H9 (cell line): Measurements from ENCODE around the gene COL23A1. TPM values are rescaled to one million over a fixed set of nuclear protein-coding genes. Genes with fewer than 3 reads are reported as not detected.

Experiments used
- DNase-seq: peaks from one replicate; pipeline ENCODE4 v3.0.0-alpha.2; 2017
- H2AFZ ChIP-seq: one replicate; pipeline ENCODE4 v1.6.1; 2013; ENCODE audit warnings: mild to moderate bottlenecking, low read length, control low read depth, moderate library complexity
- H2AK5ac ChIP-seq: 2 replicates; pipeline ENCODE4 v1.6.1; 2013; ENCODE audit warnings: low read length, control low read depth, mixed read lengths; ENCODE audit not compliant: insufficient read length
- H2BK120ac ChIP-seq: one replicate; pipeline ENCODE4 v1.6.1; 2013; ENCODE audit warnings: low read depth, mild to moderate bottlenecking, low read length, control low read depth, inconsistent platforms; ENCODE audit not compliant: poor library complexity, severe bottlenecking
- H2BK12ac ChIP-seq: 2 replicates; pipeline ENCODE4 v1.6.1; 2013; ENCODE audit warnings: low read length, control low read depth, mixed read lengths, low read depth; ENCODE audit not compliant: insufficient read length
- H2BK15ac ChIP-seq: 2 replicates; pipeline ENCODE4 v1.6.1; 2013; ENCODE audit warnings: low read depth, low read length, control low read depth
- H2BK20ac ChIP-seq: one replicate; pipeline ENCODE4 v1.6.1; 2013; ENCODE audit warnings: low read depth, mild to moderate bottlenecking, low read length, control low read depth, inconsistent platforms; ENCODE audit not compliant: poor library complexity, severe bottlenecking
- H2BK5ac ChIP-seq: 2 replicates; pipeline ENCODE4 v1.6.1; 2013; ENCODE audit warnings: low read length, control low read depth, mixed read lengths; ENCODE audit not compliant: insufficient read length
- H3K14ac ChIP-seq: 2 replicates; pipeline ENCODE4 v1.6.1; 2013; ENCODE audit warnings: low read length, control low read depth; ENCODE audit not compliant: insufficient read depth
- H3K18ac ChIP-seq: 2 replicates; pipeline ENCODE4 v1.6.1; 2013; ENCODE audit warnings: low read depth, mild to moderate bottlenecking, mixed read lengths, low read length, control low read depth; ENCODE audit not compliant: insufficient read length
- H3K23ac ChIP-seq: 2 replicates; pipeline ENCODE4 v1.6.1; 2013; ENCODE audit warnings: low read length, control low read depth, mixed read lengths, low read depth; ENCODE audit not compliant: insufficient read length
- H3K23me2 ChIP-seq: 2 replicates; pipeline ENCODE4 v1.6.1; 2013; ENCODE audit warnings: low read depth, mild to moderate bottlenecking, mixed read lengths, low read length, control low read depth; ENCODE audit not compliant: insufficient read length, poor library complexity, severe bottlenecking
- H3K27ac ChIP-seq: 2 replicates; pipeline ENCODE4 v1.5.1; 2013; ENCODE audit warnings: low read length, control low read depth, mixed read lengths, low read depth; ENCODE audit not compliant: insufficient read length
- H3K27me3 ChIP-seq: 2 replicates; pipeline ENCODE4 v1.6.1; 2013; ENCODE audit warnings: low read length, control low read depth, inconsistent platforms; ENCODE audit not compliant: insufficient read depth
- H3K4ac ChIP-seq: 2 replicates; pipeline ENCODE4 v1.6.1; 2013; ENCODE audit warnings: low read depth, mild to moderate bottlenecking, control low read depth, inconsistent platforms, low read length, moderate library complexity
- H3K4me1 ChIP-seq: 2 replicates; pipeline ENCODE4 v1.6.1; 2013; ENCODE audit warnings: low read length, control low read depth, inconsistent platforms; ENCODE audit not compliant: insufficient read depth
- H3K4me2 ChIP-seq: 2 replicates; pipeline ENCODE4 v1.6.1; 2013; ENCODE audit warnings: low read length, control low read depth, mixed read lengths; ENCODE audit not compliant: insufficient read length, insufficient read depth
- H3K56ac ChIP-seq: 2 replicates; pipeline ENCODE4 v1.6.1; 2013; ENCODE audit warnings: low read depth, mild to moderate bottlenecking, mixed read lengths, low read length, control low read depth; ENCODE audit not compliant: insufficient read length
- H3K79me1 ChIP-seq: 2 replicates; pipeline ENCODE4 v1.6.1; 2013; ENCODE audit warnings: low read depth, mild to moderate bottlenecking, moderate library complexity, low read length, control low read depth, inconsistent platforms; ENCODE audit not compliant: insufficient read depth, poor library complexity, severe bottlenecking
- H3K79me2 ChIP-seq: 2 replicates; pipeline ENCODE4 v1.6.1; 2013; ENCODE audit warnings: low read length, control low read depth, inconsistent platforms; ENCODE audit not compliant: insufficient read depth
- H3K9ac ChIP-seq: 2 replicates; pipeline ENCODE4 v1.6.1; 2013; ENCODE audit warnings: low read length, control low read depth, mixed read lengths; ENCODE audit not compliant: insufficient read length; ENCODE audit errors: extremely low read depth
- H3K9me3 ChIP-seq: one replicate; pipeline ENCODE4 v1.6.1; 2013; ENCODE audit warnings: low read depth, low read length, inconsistent platforms; ENCODE audit not compliant: control insufficient read depth
- H3T11ph ChIP-seq: one replicate; pipeline ENCODE4 v1.6.1; 2013; ENCODE audit warnings: mild to moderate bottlenecking, low read length, control low read depth, inconsistent platforms
- H4K20me1 ChIP-seq: one replicate; pipeline ENCODE4 v1.6.1; 2013; ENCODE audit not compliant: control insufficient read depth, insufficient read length, insufficient read depth
- H4K5ac ChIP-seq: 2 replicates; pipeline ENCODE4 v1.6.1; 2013; ENCODE audit warnings: low read depth, mild to moderate bottlenecking, mixed read lengths, low read length, control low read depth; ENCODE audit not compliant: insufficient read length
- H4K8ac ChIP-seq: replicated peaks from 2 replicates; pipeline ENCODE4 v1.6.1; 2013; ENCODE audit warnings: low read length, control low read depth, mixed read lengths, low read depth; ENCODE audit not compliant: insufficient read length
- H4K91ac ChIP-seq: 2 replicates; pipeline ENCODE4 v1.6.1; 2013; ENCODE audit warnings: low read depth, mild to moderate bottlenecking, moderate library complexity, mixed read lengths, low read length, control low read depth; ENCODE audit not compliant: insufficient read length
- H3K27ac Mint-ChIP-seq, 3 experiments: 2 replicates in 2 of 3; 3 replicates in 1 of 3; pipeline ENCODE4 v1.8.0; 2020 to 2021; ENCODE audit warnings: mixed read lengths in 3 of 3, mild to moderate bottlenecking in 1 of 3, moderate library complexity in 1 of 3
- H3K27me3 Mint-ChIP-seq: 2 replicates; pipeline ENCODE4 v1.8.0; 2021; ENCODE audit warnings: low read depth, mild to moderate bottlenecking, moderate library complexity, mixed read lengths
- H3K36me3 Mint-ChIP-seq, 3 experiments: 2 replicates in 2 of 3; 3 replicates in 1 of 3; pipeline ENCODE4 v1.8.0; 2020 to 2021; ENCODE audit warnings: low read depth in 3 of 3, mixed read lengths in 3 of 3; ENCODE audit not compliant: insufficient read depth in 1 of 3
- H3K4me1 Mint-ChIP-seq, 2 experiments: 2 replicates each; pipeline ENCODE4 v1.8.0; 2020; ENCODE audit warnings: mixed read lengths in 2 of 2
- H3K4me3 Mint-ChIP-seq, 2 experiments: 2 replicates in 1 of 2; 3 replicates in 1 of 2; pipeline ENCODE4 v1.8.0; 2020 to 2021; ENCODE audit warnings: mild to moderate bottlenecking in 2 of 2, mixed read lengths in 2 of 2, moderate library complexity in 1 of 2
- H3K9me3 Mint-ChIP-seq, 2 experiments: 2 replicates in 1 of 2; 3 replicates in 1 of 2; pipeline ENCODE4 v1.8.0; 2020; ENCODE audit warnings: mild to moderate bottlenecking in 2 of 2, mixed read lengths in 2 of 2, moderate library complexity in 1 of 2
- CTCF ChIP-seq: fragments of 200-600 bp; sonication (generic); conservative IDR thresholded peaks from 3 replicates; pipeline ENCODE4 v1.8.0; 2021; ENCODE audit warnings: antibody characterized with exemption, mild to moderate bottlenecking
- WGBS: extraction: QIAGEN DNeasy Blood & Tissue Kit; methylation state at CpG from one replicate; pipeline ENCODE4 v1.1.7; 2013; ENCODE audit warnings: missing lambda C conversion rate, low lambda C conversion rate, mixed read lengths; ENCODE audit not compliant: insufficient read length; ENCODE audit errors: extremely low coverage; 5-methylcytosine and 5-hydroxymethylcytosine counted together
- total RNA-seq: library from RNA; stranded (reverse); gene quantifications from 2 replicates; pipeline ENCODE4 v1.2.1, GENCODE V29; 2021

COL23A1 gene
- total RNA-seq, 1 experiment from 2014 or later, result 2.6 TPM

DNA sequence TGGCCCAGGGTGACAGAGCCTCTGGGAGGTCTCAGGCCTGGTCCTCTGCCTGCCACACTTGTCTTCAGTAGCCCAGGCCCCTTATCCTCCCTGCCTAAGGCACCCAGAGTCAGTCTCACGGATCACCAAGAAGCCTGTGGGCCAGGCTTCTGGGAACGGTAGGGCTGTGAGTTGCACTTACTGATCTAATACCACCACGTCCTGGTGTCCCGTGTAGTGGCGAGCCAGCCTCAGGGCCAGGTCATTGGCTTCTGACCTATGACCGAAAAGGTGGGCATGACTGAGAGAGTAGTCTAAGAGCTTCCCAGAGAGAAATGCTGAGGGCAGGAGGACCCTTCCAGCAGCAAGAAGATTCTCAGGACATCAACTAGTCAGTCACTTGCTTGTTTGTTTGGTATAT, 365.0 kb downstream of the COL23A1 start:
- Histone ChIP-seq H3T11ph (no peak overlapping the region), H3K79me2 (no peaks in the 10 kb centered on the region), H3K4me2 (no peak overlapping the region), H2BK12ac (no peak overlapping the region), H4K8ac (no peak overlapping the region), H3K23ac (no peak overlapping the region), H2BK5ac (no peak overlapping the region), H2BK15ac (no peak overlapping the region), H3K4me1 (peaks cover 2% of the 10 kb centered on the region; the same call in 1 of the 2 replicates), H3K9me3 (no peaks in the 10 kb centered on the region), H2BK120ac (no peak overlapping the region), H3K79me1 (no peaks in the 10 kb centered on the region), H3K4ac (no peak overlapping the region), H3K27me3 (no peaks in the 10 kb centered on the region), H2BK20ac (no peak overlapping the region), H4K5ac (no peak overlapping the region), H4K91ac (no peak overlapping the region), H3K56ac (no peak overlapping the region), H3K23me2 (no peaks in the 10 kb centered on the region), H3K9ac (no peak overlapping the region), H3K18ac (no peak overlapping the region), H2AFZ (no peak overlapping the region), H3K27ac (no peak overlapping the region), H3K14ac (no peak overlapping the region), H2AK5ac (no peak overlapping the region), H4K20me1 (peaks cover 3% of the 10 kb centered on the region)
- Mint-ChIP-seq H3K27me3 (no peaks in the 10 kb centered on the region), H3K9me3 (no peaks in the 10 kb centered on the region; a peak in 1 of 5 replicates), H3K27ac (no peak overlapping the region), H3K4me1 (peaks cover 17% of the 10 kb centered on the region in 2 experiments), H3K36me3 (peaks cover 44 to 79% (median 60%) of the 10 kb centered on the region in 3 experiments; a peak in 6 of 7 replicates), H3K4me3 (no peak overlapping the region)
- WGBS, result no CpG with 5 or more reads among the region's 6 CpGs
- TF ChIP-seq CTCF, result no peak
- DNase-seq, result no peak
